GM12892 (cell line): ENCODE measurements around the gene FN1.

Source experiments
- POLR2A ChIP-seq: IDR thresholded peaks from 2 replicates; pipeline ENCODE4 v1.6.1; 2011; ENCODE audit warnings: low read depth, low read length, control low read depth
- POLR2AphosphoS5 ChIP-seq: IDR thresholded peaks from 2 replicates; pipeline ENCODE4 v1.6.1; 2011; ENCODE audit warnings: low read depth, low read length, control low read depth

DNA sequence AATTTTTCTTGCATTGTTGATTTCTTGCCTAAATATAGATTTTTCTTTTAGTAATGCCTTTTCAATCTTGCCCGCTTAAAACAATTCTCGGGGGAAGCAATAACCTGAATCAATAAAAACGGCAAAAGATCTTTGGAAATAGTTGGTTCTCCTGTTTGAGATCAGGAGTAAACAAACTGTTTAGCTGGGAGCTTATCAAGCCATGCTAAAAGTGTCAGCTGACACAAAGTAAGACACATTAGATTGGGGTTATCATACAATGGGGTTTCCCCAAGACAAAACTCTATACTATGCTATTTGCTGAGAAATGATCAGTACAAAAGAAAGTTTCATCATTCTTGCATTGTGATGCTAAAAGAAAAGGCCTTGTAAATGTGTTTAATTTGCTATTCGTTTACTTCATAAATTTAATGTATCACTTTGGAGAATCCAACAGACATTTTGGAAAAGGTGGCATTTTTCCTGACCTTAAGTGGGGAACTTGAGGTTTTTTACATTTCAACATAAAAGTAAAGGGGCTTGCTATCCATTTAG lies 77.5 kb downstream of the FN1 start:
- no peak for TF ChIP-seq POLR2A
- TF ChIP-seq POLR2AphosphoS5, result no peak
